ENCODE results near the gene IPO11.

DNA sequence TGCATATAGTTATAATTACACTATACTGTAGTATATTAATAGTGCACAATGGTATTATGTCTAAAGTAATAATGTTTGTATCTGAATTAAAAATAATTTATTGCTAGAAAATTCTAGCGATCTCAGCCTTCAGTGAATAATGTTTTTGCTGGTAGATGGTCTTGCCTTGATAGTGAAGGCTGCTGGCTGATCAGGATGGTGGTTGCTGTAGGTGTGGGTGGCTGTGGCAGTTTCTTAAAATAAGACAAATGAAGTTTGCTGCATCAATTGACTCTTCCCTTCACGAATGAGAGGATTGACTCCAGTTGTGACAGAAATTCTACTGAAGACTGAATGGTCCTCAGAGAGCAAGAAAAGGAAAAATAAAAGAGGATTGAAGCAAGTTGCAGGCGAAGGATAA is 146.4 kb downstream of the IPO11 start:
- TF ChIP-seq, protein P1, sequence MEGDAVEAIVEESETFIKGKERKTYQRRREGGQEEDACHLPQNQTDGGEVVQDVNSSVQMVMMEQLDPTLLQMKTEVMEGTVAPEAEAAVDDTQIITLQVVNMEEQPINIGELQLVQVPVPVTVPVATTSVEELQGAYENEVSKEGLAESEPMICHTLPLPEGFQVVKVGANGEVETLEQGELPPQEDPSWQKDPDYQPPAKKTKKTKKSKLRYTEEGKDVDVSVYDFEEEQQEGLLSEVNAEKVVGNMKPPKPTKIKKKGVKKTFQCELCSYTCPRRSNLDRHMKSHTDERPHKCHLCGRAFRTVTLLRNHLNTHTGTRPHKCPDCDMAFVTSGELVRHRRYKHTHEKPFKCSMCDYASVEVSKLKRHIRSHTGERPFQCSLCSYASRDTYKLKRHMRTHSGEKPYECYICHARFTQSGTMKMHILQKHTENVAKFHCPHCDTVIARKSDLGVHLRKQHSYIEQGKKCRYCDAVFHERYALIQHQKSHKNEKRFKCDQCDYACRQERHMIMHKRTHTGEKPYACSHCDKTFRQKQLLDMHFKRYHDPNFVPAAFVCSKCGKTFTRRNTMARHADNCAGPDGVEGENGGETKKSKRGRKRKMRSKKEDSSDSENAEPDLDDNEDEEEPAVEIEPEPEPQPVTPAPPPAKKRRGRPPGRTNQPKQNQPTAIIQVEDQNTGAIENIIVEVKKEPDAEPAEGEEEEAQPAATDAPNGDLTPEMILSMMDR (IDR thresholded peaks at IDR 0.05; ENCODE audit: low read depth, low read length, missing input control), result no peak
- TF ChIP-seq, protein P2, sequence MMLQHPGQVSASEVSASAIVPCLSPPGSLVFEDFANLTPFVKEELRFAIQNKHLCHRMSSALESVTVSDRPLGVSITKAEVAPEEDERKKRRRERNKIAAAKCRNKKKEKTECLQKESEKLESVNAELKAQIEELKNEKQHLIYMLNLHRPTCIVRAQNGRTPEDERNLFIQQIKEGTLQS (IDR thresholded peaks at IDR 0.05), result no peak
- TF ChIP-seq, protein P3, sequence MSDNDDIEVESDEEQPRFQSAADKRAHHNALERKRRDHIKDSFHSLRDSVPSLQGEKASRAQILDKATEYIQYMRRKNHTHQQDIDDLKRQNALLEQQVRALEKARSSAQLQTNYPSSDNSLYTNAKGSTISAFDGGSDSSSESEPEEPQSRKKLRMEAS (IDR thresholded peaks at IDR 0.05), result no peak
- TF ChIP-seq, protein P4, sequence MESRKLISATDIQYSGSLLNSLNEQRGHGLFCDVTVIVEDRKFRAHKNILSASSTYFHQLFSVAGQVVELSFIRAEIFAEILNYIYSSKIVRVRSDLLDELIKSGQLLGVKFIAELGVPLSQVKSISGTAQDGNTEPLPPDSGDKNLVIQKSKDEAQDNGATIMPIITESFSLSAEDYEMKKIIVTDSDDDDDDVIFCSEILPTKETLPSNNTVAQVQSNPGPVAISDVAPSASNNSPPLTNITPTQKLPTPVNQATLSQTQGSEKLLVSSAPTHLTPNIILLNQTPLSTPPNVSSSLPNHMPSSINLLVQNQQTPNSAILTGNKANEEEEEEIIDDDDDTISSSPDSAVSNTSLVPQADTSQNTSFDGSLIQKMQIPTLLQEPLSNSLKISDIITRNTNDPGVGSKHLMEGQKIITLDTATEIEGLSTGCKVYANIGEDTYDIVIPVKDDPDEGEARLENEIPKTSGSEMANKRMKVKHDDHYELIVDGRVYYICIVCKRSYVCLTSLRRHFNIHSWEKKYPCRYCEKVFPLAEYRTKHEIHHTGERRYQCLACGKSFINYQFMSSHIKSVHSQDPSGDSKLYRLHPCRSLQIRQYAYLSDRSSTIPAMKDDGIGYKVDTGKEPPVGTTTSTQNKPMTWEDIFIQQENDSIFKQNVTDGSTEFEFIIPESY (IDR thresholded peaks at IDR 0.05), result no peak
- no peak for TF ChIP-seq HNF4G (IDR thresholded peaks at IDR 0.05)
- TF ChIP-seq, protein P5, sequence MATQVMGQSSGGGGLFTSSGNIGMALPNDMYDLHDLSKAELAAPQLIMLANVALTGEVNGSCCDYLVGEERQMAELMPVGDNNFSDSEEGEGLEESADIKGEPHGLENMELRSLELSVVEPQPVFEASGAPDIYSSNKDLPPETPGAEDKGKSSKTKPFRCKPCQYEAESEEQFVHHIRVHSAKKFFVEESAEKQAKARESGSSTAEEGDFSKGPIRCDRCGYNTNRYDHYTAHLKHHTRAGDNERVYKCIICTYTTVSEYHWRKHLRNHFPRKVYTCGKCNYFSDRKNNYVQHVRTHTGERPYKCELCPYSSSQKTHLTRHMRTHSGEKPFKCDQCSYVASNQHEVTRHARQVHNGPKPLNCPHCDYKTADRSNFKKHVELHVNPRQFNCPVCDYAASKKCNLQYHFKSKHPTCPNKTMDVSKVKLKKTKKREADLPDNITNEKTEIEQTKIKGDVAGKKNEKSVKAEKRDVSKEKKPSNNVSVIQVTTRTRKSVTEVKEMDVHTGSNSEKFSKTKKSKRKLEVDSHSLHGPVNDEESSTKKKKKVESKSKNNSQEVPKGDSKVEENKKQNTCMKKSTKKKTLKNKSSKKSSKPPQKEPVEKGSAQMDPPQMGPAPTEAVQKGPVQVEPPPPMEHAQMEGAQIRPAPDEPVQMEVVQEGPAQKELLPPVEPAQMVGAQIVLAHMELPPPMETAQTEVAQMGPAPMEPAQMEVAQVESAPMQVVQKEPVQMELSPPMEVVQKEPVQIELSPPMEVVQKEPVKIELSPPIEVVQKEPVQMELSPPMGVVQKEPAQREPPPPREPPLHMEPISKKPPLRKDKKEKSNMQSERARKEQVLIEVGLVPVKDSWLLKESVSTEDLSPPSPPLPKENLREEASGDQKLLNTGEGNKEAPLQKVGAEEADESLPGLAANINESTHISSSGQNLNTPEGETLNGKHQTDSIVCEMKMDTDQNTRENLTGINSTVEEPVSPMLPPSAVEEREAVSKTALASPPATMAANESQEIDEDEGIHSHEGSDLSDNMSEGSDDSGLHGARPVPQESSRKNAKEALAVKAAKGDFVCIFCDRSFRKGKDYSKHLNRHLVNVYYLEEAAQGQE (IDR thresholded peaks at IDR 0.05), result no peak
- no peak for TF ChIP-seq SP1 (IDR thresholded peaks at IDR 0.05)
- no peak for TF ChIP-seq RAD21 (IDR thresholded peaks at IDR 0.05)
- TF ChIP-seq FOXA1 (IDR thresholded peaks at IDR 0.05), result no peak
- TF ChIP-seq TAF1 (conservative IDR thresholded peaks at IDR 0.05), result no peak

Data from liver (tissue), 3 donors.